NCI-H128 (cell line): ENCODE measurements around the gene DAAM1.

Source experiments
- DNase-seq: peaks from one replicate; lab custom pipeline; 2025; ENCODE audit not compliant: unreplicated experiment; lab: John Stamatoyannopoulos, UW

Gene DAAM1

GRCh38 chr14:59188461-59189090 is at the start of gene DAAM1:
TSS of gene DAAM1 (plus strand) at chr14:59188667. CDS start at chr14:59263478, 74,811 bp downstream.
- DNase-seq, result peak; percentile 96

- no peak for DNase-seq
These were observed 49.1 kb upstream of the DAAM1 start for GRCh38 chr14:59139324-59139723.

- no peak for DNase-seq
These were observed 48.2 kb upstream of the DAAM1 start for GRCh38 chr14:59140106-59140843.

- no peak for DNase-seq
These were observed 42.0 kb upstream of the DAAM1 start for GRCh38 chr14:59146484-59146883.

GRCh38 chr14:59147007-59147406 is 41.5 kb upstream of the DAAM1 start:
- no peak for DNase-seq

- no peak for DNase-seq
These were observed 40.0 kb upstream of the DAAM1 start for GRCh38 chr14:59148334-59148900.

GRCh38 chr14:59150990-59151389 is 37.5 kb upstream of the DAAM1 start:
- DNase-seq, result no peak

- DNase-seq, result no peak
These were observed 34.1 kb upstream of the DAAM1 start for GRCh38 chr14:59154373-59154772.

- DNase-seq, result no peak
These were observed 32.6 kb upstream of the DAAM1 start for GRCh38 chr14:59155886-59156285.

- peak; percentile 43 for DNase-seq
These were observed 29.3 kb upstream of the DAAM1 start for GRCh38 chr14:59159169-59159568.

- no peak for DNase-seq
These were observed 28.0 kb upstream of the DAAM1 start for GRCh38 chr14:59160506-59160905.

- DNase-seq, result no peak
These were observed 26.8 kb upstream of the DAAM1 start for GRCh38 chr14:59161561-59162175.

- DNase-seq, result no peak
These were observed 22.2 kb upstream of the DAAM1 start for GRCh38 chr14:59166258-59166657.

GRCh38 chr14:59175404-59175803 is 13.1 kb upstream of the DAAM1 start:
- DNase-seq, result no peak

- DNase-seq, result no peak
These were observed 11.7 kb upstream of the DAAM1 start for GRCh38 chr14:59176765-59177164.

GRCh38 chr14:59177262-59177661 is 11.2 kb upstream of the DAAM1 start:
- no peak for DNase-seq

GRCh38 chr14:59181791-59182190 is 6.7 kb upstream of the DAAM1 start:
- DNase-seq, result no peak

- DNase-seq, result no peak
These were observed 5.8 kb upstream of the DAAM1 start for GRCh38 chr14:59182641-59183040.

GRCh38 chr14:59183150-59183549 is 5.3 kb upstream of the DAAM1 start:
- no peak for DNase-seq

GRCh38 chr14:59184396-59184795 is 4.1 kb upstream of the DAAM1 start:
- DNase-seq, result no peak

- no peak for DNase-seq
These were observed 2.8 kb upstream of the DAAM1 start for GRCh38 chr14:59185676-59186075.

- no peak for DNase-seq
These were observed 2.2 kb upstream of the DAAM1 start for GRCh38 chr14:59186306-59186705.
